GM21447 (cell line): ENCODE results near the gene ESF1.
"Not testable (repeated sequence)": the region's sequence is repeated elsewhere in the genome, so short reads cannot be mapped to it uniquely, and the experiment has no call there.

Experiments
- ATAC-seq: cut with Tn5 transposase; IDR thresholded peaks from one replicate; pipeline ENCODE4 v1.9.1; 2021; ENCODE audit not compliant: unreplicated experiment

ESF1 gene

GRCh38 chr20:13745784-13746183, 38.9 kb downstream of the ESF1 start:
- ATAC-seq, result no peak

DNA sequence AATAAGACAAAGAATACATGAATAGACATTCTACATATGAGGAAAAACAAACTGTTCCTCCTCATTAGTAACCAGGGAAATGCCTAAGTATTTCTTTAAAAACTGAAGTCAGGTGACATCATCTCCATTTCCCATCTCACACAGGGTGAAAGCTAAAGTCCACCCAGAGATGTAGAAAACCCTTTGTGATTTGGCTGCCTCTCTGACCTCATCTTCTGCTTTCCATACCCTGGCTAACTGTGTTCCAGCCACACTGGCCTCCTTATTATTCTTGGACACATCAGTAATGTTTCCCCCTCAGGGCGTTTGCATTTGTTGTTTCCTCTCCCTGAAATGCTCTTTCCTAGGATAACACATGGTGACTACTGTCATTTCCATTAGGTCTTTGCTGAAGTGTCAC, 40.4 kb downstream of the ESF1 start:
- ATAC-seq, result no peak

- ATAC-seq, result no peak
Observed at GRCh38 chr20:13741879-13742278, 42.8 kb downstream of the ESF1 start.

DNA sequence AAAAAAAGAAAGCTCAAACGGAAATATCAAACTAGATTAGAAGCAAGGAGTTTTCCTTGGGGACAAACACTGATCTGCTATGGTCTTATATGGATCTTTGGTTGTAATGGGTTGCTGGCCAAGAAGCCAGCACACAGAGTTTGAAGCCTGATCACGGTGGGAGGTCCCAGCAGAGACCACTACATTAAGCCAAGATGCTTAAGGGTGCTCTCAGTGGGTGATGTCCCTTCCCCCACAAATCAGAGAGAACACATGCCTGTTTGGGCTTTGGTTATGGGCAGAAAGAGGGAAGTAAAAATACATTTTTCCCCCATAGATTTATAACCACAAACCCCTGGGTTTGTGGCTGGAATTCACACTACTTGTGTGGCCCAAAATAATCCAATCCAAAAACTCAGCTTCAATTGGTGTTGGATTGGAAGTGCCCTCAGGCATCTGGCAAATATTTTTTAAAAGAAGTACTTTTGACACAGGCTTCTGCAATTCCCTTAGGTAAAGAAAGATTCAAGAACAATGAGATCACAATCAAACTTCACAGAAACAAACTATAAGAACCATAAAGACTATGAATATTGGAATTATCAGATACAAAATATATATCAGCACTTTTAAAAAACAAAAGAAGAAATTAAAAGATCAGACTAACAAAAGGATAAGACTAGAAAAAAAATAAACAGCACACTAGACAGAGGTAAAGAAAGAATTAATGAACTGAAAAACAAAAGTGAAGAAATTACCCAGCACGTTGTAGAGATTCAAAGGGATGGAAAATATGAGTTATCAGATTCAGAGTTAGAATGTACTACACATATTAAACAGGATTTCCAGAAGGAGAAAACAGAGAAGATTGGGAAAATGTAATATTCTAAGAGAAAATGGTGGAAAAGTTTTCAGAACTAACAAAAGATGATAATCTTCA, 44.7 kb downstream of the ESF1 start:
- ATAC-seq, result no peak

DNA sequence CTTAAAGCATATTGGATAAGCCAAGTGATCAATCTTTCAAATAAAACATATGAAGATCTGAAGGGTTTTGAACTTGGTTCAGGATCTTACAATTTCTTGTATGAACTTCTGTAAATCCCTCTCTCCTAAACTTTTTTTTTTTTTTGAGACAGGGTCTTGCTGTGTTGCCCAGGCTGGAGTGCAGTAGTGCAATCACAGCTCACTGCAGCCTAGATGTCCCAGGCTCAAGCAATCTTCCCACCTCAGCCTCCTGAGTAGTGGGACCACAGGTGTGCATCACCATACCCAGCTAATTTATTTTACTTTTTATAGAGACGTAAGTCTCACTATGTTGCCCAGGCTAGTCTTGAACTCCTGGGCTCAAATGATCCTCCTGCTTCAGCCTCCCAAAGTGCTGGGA, 46.5 kb downstream of the ESF1 start:
- not testable (repeated sequence) for ATAC-seq

GRCh38 chr20:13736436-13737191, 48.1 kb downstream of the ESF1 start:
- ATAC-seq, result no peak

GRCh38 chr20:13735826-13736225, 48.9 kb downstream of the ESF1 start:
- no peak for ATAC-seq

- ATAC-seq, result no peak
Observed at GRCh38 chr20:13723011-13723410, 61.7 kb downstream of the ESF1 start.

- ATAC-seq, result peak; percentile 40
Observed at GRCh38 chr20:13718171-13718570, 66.5 kb downstream of the ESF1 start.

DNA sequence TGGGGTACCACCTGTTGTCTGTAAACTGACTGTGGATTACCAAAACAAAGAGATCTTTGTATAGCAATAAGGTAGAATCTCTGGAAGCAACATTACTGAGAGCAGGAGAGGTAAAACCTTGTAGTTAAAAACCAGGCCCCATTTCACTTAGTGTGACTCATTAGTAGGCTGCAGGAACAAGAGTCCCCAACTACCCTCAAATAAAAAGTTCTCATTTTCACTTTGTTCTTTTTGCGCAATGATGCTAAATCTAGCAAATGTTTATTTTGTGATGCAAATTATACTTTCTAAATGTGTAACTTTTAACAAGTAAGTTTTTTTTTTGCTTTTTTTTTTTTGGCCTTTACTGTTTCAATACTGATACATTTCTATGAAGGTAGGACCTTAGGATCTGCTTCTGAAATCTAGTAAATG, 67.1 kb downstream of the ESF1 start:
- peak; percentile 90 for ATAC-seq

DNA sequence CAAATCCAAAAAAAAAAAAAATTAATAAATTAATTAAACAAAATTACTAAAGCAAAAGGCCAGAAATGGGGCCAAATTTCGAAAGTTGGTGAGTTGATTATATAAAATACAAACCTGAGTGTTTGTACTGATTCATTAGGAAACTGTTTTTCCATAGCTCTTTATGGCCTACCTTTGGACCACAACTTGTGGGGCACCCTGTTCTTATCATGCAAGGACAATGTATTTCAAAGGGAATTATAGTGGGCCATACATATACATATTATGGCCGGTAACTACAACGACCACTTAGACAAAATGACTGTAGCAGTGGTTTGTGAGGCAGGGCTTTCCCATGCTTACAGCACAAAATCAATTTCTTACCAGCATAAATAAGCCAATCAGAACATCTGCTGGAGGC, 69.5 kb downstream of the ESF1 start:
- ATAC-seq, result no peak

- ATAC-seq, result no peak
Observed at GRCh38 chr20:13708234-13708633, 76.5 kb downstream of the ESF1 start.

GRCh38 chr20:13703265-13703664, 81.5 kb downstream of the ESF1 start:
- no peak for ATAC-seq

GRCh38 chr20:13701486-13701885, 83.2 kb downstream of the ESF1 start:
- ATAC-seq, result no peak

- no peak for ATAC-seq
Observed at GRCh38 chr20:13700761-13701160, 84.0 kb downstream of the ESF1 start.

DNA sequence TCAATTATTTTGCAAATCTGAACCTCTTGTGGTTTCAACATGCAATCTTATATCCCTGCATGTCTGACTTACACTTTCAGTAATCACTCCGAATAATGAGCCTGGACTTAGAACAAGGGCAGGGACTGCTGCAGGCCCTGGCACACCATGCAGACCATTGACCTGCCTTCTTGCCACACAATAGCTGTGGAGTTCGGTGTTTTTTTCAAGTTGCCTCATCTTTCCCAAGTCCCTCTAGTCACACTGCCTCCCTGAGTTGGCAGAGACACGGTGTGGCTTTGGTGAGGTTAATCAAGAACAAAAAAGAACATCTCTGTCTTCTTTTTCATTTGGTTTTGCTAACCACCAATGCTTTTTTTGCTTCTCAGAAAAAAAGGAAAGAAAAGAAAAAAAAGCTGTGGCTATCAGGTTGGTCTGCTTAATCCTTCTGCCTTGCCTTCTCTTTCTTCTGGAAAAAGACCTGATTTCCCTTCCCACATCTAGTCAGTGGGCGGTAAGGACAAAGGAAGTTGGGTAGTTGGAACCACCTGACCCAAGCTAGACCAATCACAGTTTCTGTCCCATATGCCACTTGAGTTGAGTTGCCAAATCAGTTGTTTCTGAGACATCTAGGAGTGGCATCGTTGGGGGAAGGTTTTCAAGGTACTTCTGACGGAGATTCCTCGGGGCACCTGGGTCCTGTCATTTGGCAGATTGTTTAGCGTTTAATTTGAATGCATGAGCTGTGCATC, 90.1 kb downstream of the ESF1 start:
- ATAC-seq, result no peak

GRCh38 chr20:13692802-13693736, 91.7 kb downstream of the ESF1 start:
- no peak for ATAC-seq

DNA sequence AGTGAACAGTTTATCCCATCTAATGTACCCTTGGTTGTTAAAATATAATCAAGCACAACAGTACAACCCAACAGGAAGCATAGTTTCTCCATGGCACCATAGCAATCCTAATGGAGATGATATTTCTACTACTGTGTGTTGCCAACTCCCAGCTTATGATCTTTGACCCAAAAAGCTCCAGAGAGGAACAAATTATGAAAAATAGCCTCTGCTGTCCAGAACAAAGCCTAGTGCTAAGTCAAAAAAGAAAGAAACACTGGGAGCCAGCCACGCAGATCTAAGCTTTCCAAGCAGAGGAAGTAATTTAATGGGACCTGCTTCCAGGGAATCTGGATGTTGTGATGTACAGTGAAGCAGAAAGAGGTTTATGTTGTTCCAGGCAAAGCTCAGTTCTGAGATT, 93.8 kb downstream of the ESF1 start:
- ATAC-seq, result no peak

DNA sequence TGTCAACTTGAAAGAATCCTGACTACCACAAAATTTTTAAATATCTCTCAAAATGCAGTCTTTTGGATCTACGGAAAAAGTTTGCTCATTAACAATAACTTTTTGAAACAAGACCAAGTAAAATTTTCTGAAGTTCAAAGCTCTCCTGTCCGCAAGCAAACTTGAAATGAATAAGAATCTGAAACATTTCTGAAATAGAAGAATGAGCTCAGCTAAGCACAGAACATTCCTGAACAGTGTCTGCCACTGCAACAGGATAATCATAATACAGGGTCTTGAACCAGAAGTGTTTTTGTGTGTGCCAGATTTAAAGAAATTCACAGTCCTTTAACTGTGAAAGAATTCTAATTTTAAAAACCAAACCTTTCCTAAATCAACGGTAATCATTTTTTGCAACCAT, 96.9 kb downstream of the ESF1 start:
- no peak for ATAC-seq

- no peak for ATAC-seq
Observed at GRCh38 chr20:13685623-13686022, 99.1 kb downstream of the ESF1 start.
